Stimulated activated CD8-positive, alpha-beta memory T cell treated with anti-CD3 and anti-CD28 coated beads, Interleukin-12 subunit alpha, Interleukin-12 subunit beta, amount 100 ng/mL, for 24 hours (primary cell): ENCODE data around the gene SIL1.
"Not testable (repeated sequence)": the region's sequence is repeated elsewhere in the genome, so short reads cannot be mapped to it uniquely, and the experiment has no call there.

Experiments used
- DNase-seq: peaks from one replicate; pipeline ENCODE4 v3.0.0-alpha.2; 2020; ENCODE audit errors: extremely low read depth

SIL1 gene

GRCh38 chr5:139204196-139204595, 6.0 kb upstream of the SIL1 start:
- no peak for DNase-seq

DNA sequence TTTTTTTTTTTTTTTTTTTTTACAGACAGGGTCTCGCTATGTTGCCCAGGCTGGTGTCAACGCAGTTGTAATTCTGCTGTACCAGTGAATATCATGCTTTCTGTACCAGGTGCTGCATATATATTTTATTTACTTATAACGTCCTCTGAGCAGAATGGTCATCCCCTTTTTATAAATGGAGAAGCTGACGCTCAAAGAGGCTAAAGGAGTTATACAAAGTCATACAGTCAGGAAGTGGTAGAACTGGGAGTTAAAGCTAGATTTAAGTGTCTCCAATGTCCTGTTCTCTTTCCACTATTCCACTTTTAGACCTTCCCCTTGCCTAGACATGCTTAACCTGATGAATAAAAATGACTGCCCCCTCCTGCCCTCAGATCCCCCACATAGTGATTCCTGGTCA, 1.2 kb upstream of the SIL1 start:
- no peak for DNase-seq

DNA sequence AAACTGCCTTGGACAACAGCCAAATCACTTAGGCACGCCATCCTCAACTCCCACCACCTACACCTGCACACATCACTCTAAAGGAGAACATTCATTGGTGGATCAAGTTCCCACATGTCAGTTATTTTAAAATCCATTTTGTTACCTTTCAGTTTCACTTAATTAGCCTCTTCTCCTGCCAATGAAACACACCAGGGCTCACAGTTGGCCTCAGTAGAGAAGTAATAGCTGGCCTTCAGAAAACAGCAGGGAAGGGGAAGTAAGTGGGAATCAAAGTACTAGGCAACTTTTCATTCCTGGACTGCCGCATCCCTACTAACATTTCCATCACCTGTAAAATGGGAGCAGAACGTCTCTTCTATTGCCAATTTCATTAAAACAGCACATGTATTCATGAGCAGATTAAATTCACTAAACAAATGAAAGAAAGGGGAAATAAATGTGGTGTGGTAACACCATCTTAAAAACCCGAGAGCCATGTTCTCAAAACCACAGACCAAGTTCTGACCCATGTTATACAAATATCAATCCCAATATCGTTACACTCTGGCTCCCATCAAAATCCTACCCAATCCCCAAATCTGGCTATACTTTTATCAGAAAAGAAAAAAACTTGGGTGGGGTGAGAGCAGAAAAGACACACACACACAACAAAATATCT, 1.7 kb downstream of the SIL1 start:
- DNase-seq: no peak

- no peak for DNase-seq
Measured at GRCh38 chr5:139194486-139194885, 3.7 kb downstream of the SIL1 start.

DNA sequence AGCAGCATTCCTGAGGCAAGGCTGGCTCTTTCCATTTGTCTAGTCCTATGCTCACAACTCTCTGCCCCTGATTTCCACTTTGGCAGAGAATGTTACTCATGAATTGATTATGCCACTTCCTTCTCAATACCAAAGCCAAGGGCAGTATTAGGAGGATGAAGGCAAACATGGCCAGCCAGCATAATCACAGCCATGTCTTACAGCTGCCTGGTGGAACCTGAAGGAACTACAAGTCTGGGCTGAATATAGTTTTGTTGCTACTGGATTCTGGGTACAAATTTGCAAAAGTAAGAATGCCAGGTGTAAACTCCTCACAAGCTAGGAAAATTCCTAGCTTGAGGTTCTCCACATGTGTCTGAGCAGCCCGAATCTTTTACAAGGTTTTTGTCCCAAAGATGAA, 4.2 kb downstream of the SIL1 start:
- no peak for DNase-seq

DNA sequence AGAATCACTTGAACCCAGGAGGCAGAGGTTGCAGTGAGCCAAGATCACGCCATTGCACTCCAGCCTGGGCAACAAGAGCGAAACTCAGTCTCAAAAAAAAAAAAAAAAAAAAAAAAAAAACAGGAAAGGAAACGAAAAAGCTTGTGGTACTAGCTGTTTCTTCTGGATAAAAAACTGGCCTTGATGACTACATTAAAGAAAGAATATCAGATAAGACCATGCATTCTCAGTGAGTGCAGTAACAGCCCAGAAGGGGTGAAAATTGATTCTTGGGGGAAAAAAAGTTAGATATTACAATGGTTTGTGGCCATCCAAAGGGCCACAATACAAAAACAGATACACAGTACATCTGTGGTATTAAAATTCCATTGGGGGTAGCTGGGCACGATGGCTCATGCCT, 5.3 kb downstream of the SIL1 start:
- not testable (repeated sequence) for DNase-seq

DNA sequence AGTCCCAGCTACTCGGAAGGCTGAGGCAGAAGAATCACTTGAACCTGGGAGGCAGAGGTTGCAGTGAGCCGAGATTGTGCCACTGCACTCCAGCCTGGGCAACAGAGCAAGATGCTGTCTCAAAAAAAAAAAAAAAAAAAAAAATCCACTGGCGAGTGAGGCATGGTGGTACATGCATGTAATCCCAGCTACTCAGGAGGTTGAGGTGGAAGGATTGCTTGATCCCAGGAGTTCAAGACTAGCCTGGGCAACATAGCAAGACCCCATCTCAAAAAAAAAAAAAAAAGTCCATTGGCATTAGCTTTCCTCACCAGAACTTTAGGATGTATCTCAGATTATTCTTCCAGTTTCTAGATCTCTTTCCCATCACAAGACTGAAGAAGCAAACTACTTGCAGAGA, 6.2 kb downstream of the SIL1 start:
- not testable (repeated sequence) for DNase-seq

DNA sequence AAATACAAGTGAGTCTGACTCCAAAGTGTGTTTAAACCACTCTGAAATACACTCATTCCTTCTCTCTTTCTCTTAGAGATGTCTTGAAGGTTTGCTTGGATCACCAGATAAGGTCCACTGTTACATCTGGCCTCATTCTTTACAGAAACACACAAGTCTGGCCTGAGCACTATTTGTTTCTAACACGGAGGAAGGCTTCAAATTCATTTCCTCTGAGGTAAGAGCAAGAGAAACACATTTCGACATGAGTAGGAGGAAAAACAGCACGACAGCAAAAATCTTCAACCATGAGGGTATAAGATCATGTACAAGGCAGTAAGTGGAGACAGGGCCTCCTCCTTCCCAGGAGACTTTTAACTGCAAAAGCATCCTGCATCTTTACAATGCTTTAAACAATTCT, 8.0 kb downstream of the SIL1 start:
- DNase-seq: no peak

DNA sequence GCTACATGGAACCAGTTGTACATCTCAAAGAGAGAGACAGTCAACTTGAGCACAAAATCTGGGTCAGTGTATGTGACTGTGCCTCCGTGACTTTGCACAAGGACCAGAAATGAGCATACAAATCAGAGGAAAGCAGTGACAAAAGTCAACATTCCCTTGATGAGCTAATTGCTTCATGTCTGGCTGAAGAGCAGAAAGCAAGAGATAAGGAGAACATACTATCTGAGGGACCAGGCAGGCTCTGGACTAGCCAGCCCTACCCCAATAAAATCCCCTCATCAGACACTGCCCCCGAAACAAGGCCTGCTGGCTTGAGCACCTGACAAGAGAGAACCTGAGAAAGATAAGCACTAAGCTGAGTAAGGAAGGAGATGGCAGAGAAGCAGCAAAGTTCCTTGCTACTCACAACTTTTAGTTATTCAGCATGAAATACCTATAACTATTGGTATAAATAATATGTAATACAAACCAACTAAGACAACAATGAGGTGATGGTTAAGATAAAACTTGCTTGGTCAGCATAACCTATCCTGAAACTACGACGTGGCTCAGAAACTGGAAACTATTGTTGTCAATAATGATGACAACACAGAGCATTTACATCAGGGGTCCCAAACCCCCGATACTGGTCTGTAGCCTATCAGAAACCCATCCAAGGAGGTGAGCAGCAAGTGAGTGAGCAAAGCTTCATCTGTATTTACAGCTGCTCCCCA, 9.5 kb downstream of the SIL1 start:
- DNase-seq: no peak

DNA sequence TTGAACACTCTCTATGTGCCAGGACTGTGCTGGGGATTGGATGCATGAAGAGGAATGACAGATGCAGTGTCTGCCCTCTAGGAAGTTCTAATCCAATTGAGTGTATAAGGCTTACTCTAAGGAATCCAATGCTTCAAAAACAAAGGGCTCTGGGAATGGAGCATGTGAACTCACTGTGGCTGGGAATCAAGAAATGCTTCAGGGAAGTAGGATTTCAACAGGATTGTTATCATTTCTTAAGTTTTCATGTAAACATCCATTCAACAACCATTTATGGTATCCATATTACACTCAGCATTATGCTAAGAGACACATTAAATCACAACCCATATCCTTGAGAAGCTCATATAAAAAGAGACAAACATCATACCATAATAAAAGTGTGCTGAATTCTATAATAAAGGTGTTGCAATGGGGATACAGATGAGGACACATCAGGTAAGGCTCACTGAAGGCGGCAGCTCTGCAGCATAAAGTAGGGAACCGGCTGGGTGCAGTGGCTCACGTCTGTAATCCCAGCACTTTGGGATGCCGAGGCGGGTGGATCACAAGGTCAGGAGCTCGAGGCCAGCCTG, 11.3 kb downstream of the SIL1 start:
- no peak for DNase-seq

- no peak for DNase-seq
Measured at GRCh38 chr5:139186261-139186660, 11.9 kb downstream of the SIL1 start.

- DNase-seq: no peak
Measured at GRCh38 chr5:139185589-139185988, 12.6 kb downstream of the SIL1 start.

- DNase-seq: no peak
Measured at GRCh38 chr5:139183502-139183901, 14.7 kb downstream of the SIL1 start.

DNA sequence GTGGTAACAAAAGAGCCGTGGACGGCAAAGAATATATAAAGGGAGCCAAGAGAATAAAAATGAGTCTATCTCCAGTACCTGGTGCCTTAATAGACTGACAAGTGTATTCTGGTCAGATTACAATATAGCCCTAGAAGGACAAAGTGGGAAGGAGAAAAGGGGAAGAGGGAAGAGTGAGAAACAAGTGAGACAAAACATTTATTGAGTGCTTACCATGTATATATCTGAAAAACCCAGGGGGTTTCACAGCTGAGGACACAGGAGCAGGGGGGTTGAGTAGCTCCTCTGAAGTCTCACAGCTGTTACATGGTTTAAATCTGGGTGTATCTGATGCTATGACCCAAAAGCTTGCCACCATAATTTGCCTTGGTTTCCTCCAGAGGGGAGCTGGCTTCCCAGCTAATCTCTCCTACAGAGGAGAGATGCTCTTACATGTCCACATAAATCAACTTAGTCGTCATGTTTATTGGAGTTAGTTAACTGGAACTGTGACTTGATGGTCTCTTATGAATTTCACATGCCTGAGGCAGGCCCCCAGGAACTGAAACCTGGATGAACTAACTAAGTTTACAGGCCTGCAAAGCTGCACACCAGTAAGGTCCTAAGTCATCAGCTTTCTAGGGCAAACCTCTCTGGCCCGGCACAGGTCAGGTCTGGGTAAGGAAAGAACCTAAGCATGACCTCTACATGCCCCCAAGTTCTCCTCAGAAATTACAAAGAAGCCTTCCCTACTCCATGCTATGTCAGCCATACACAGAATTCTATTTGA, 15.5 kb downstream of the SIL1 start:
- no peak for DNase-seq

DNA sequence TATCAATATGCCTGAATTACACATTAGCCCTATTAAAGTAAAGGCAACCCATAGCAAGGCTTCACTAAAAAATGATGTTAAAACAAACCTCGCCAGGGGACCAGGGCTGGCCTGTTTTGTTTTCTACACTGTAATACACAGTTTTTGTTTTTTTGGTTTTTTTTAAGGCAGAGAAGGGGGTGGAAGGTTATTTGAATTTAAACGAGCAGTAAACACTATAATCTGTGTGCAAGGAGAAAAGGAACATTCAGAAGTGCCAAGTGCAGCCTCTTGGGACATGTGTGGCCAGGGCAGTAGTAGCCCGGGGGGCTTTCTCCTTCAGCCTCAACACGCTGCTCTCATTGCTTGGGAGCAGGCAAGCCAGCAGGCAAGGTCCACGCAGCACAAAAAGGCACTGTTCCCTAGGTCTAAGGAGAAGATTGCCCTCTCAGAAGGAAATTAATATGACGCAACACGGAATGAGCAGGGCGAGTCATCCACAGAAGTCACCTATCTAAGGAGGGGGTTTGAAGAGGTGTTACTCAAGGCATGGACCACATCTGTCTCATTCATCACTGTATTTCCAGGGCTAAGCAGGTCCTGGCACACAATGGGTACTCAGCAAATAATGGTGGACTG, 16.2 kb downstream of the SIL1 start:
- DNase-seq: no peak

DNA sequence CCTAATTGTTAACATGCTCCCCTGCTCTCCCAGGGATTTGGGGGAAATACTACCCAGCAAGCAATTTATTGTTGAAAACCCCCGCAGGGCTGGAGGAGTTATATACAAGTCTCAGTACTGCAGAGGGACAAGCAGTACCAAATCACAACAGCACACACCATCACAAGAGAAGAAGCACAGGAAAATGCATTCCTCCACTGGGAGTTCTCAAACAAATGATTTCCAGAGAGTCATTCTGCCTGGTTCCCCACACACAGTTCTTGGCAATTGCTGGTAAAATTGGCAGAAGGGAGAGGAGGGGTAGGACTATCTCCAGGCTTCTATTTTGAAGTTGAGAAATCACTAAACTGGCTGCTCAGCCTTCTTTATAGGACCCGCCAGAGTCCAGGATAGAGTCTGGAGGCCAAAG, 16.8 kb downstream of the SIL1 start:
- no peak for DNase-seq

DNA sequence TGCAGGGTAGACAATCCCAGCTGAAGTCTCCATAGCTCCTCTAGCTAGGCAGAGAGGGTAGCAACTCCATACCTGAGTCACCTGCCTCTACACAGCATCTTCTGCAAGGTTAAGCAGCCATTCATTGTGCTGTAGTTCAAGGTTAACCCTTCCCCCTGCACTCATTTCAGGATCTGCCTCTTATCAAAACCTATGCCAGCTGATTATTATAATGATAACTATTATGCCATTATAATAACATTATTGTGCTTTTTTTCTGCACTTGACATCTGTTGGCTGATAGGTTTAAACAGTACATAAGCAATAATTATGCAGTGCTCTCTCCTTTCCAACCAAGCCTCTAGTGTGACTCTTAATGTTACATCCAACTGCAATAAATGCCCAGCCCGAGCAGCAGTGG, 17.3 kb downstream of the SIL1 start:
- DNase-seq: no peak

GRCh38 chr5:139179778-139180513, 18.2 kb downstream of the SIL1 start:
- DNase-seq: not testable (repeated sequence)

DNA sequence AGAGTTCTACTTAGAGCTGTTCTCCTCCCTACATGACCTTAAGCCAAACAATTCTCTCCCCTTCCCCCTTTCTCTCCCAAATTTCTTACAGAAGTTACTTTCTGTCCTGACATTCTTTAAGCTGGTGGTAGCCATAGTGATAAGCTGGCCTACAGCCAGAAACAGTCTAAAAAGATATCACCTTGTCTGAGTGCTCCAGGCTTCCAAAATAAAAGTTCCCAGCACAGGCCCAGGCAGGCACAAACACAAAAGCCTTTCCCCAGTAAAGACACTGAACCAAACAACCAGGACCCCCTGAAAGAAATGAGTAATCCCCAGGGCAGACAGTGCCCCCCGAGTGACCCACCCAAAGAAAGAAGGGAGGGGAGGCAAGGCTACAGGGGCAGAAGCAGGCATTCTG, 19.2 kb downstream of the SIL1 start:
- no peak for DNase-seq

DNA sequence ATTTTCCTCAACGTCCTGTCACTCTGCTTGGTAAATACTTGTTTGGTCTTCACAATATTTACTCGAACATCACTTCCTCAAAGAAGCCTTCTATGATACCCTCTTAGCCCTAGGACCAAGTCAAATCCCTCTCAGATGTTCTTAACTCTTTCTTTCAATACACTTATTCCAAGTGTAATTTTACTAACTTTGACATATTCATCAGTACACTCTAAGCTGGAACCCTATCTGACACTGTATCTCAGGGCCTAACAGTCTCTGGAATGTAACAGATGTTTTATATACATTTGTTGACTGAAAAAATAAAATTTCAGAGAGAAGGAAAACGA, 19.6 kb downstream of the SIL1 start:
- DNase-seq: no peak

GRCh38 chr5:139177809-139178588, 20.2 kb downstream of the SIL1 start:
- no peak for DNase-seq
